Epithelial cell of esophagus (primary cell): ENCODE results near the gene CMPK2.

Experiments used
- DNase-seq: peaks from one replicate; pipeline ENCODE4 v3.0.0; 2010; ENCODE audit warnings: low read depth
- H3K4me3 ChIP-seq: 2 replicates; pipeline ENCODE4 v1.5.1; 2011; ENCODE audit warnings: mild to moderate bottlenecking, low read length, control low read depth
- CTCF ChIP-seq: IDR thresholded peaks from 2 replicates; pipeline ENCODE4 v1.5.1; 2011; ENCODE audit warnings: low read depth, mild to moderate bottlenecking, low read length, control low read depth, inconsistent platforms; ENCODE audit not compliant: insufficient read depth; ENCODE audit errors: missing control alignments

Gene CMPK2

DNA sequence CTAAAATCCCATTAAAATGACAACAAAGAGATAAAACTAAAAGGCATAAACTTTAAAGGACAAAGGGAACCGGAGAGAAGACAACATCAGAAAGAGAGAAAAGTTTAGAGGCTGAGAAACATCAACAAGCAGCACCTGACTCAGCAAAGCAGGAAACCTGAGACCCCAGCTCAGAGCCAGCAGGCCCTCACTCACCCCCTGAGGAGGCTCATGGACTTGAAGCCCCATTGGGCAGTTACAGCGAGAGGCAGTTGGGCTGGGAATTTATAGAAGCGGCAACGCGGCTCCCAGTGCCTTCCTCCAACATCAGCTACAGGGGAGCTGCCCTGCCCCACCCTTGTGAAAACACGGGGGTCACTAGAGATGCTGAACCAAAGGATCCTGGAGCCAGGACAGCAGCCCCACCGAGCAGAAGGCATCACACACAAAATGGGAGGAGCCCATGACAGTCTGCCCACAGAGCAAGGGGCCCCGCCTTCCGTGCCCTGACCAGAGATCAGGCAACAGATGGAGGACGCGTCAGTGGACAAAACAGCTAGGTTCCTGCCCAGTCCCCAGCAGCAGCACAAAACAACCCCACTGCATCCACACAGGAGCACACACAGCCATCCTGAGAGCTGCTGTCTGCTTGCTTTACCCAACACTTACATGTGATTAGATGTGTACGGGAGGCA, 52.7 kb downstream of the CMPK2 start:
- DNase-seq, result no peak
- TF ChIP-seq CTCF, result no peak
- H3K4me3 ChIP-seq, result no peak overlapping the region

GRCh38 chr2:6810961-6811360, 54.7 kb downstream of the CMPK2 start:
- no peak overlapping the region for H3K4me3 ChIP-seq
- DNase-seq, result no peak
- no peak for TF ChIP-seq CTCF

GRCh38 chr2:6808426-6808825, 57.3 kb downstream of the CMPK2 start:
- no peak overlapping the region for H3K4me3 ChIP-seq
- no peak for TF ChIP-seq CTCF
- DNase-seq, result no peak

DNA sequence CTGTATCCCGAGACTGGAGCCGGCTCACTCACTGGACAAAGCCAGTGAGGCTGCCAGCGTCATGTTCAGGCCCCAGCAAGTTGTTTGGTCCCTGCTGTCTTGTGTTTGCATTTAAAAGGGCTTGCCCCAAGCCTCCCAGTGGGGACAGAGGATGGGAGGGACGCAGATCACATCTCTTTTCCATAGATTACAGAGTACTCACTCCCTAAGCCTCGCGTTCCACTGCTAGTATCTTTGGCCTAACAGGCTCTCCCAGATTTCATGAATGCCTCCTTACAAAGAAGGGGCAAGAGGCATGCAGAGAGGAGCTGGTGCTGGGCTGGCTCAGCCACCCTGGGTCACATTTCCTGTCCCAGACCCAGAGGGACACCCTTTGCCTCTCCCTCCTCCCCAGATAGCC, 59.1 kb downstream of the CMPK2 start:
- DNase-seq, result no peak
- TF ChIP-seq CTCF, result no peak
- H3K4me3 ChIP-seq, result no peak overlapping the region

GRCh38 chr2:6800553-6800952, 65.2 kb downstream of the CMPK2 start:
- no peak for DNase-seq
- TF ChIP-seq CTCF, result no peak
- no peak overlapping the region for H3K4me3 ChIP-seq
